ENCODE data around the gene NAA15.

GRCh38 chr4:139465922-139466321, 164.6 kb downstream of the NAA15 start:
- TF ChIP-seq USF1 (IDR thresholded peaks at IDR 0.05) (no peak), EP300 (IDR thresholded peaks at IDR 0.05; ENCODE audit: borderline replicate concordance) (no peak)
- TF ChIP-seq, protein P1, sequence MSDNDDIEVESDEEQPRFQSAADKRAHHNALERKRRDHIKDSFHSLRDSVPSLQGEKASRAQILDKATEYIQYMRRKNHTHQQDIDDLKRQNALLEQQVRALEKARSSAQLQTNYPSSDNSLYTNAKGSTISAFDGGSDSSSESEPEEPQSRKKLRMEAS (IDR thresholded peaks at IDR 0.05) = no peak
